GM12892 (cell line): ENCODE data around the gene SMYD3.

Experiments used
- DNase-seq: peaks from one replicate; pipeline ENCODE4 v3.0.0; 2011; ENCODE audit not compliant: insufficient read length
- FAIRE-seq: peaks from 2 replicates; lab custom pipeline; 2011; peaks lifted over from hg19 to GRCh38; lab: Jason Lieb, UNC
- POLR2A ChIP-seq: IDR thresholded peaks from 2 replicates; pipeline ENCODE4 v1.6.1; 2011; ENCODE audit warnings: low read depth, low read length, control low read depth
- POLR2AphosphoS5 ChIP-seq: IDR thresholded peaks from 2 replicates; pipeline ENCODE4 v1.6.1; 2011; ENCODE audit warnings: low read depth, low read length, control low read depth
- TAF1 ChIP-seq: IDR thresholded peaks from 2 replicates; pipeline ENCODE4 v1.6.1; 2011; ENCODE audit warnings: low read depth, mild to moderate bottlenecking, control low read depth, low read length, borderline replicate concordance

The SMYD3 gene

DNA sequence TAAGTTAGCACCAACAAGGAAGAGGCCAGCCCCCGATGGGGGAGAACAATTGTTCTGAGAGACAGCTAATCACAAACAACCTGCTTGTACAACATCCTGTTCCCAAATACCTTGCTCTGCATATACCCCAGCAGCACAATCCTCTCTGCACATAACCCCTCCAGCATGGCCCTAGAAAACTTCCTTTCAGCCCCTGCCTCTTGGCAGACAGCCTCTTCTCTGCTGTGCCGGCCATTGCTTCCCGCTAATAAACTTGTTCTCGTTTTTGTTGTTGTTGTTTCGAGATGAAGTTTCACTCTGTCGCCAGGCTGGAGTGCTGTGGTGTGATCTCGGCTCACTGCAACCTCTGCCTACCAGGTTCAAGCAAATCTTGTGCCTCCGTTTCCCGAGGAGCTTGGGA, 392.7 kb downstream of the SMYD3 start:
- TF ChIP-seq TAF1 (no peak), POLR2AphosphoS5 (no peak), POLR2A (no peak)
- FAIRE-seq (no peak), DNase-seq (no peak)

- no peak for DNase-seq
- no peak for FAIRE-seq
- no peak for TF ChIP-seq TAF1
- TF ChIP-seq POLR2A = no peak
- TF ChIP-seq POLR2AphosphoS5 = no peak
Measured at GRCh38 chr1:246113555-246114095, 393.5 kb downstream of the SMYD3 start.

DNA sequence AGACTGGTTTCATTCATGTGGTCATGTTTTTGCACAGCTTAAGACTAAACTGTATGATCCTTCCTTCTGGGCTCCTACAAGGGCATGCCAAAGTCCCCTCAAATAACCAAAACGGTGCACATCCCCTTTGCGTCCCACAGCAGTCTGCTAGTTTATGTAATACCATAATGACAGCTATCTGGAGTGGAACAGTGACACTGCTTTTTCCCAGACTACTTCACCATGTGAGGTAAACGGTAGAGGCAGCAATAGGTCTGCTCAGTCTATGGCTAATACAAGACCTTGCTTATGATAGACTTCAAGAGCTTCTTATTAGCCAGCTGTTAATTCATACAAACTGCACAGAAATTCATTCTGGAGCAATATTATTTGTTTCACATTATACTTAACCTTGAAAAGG, 395.5 kb downstream of the SMYD3 start:
- no peak for TF ChIP-seq TAF1
- DNase-seq (no peak), FAIRE-seq (no peak)

DNA sequence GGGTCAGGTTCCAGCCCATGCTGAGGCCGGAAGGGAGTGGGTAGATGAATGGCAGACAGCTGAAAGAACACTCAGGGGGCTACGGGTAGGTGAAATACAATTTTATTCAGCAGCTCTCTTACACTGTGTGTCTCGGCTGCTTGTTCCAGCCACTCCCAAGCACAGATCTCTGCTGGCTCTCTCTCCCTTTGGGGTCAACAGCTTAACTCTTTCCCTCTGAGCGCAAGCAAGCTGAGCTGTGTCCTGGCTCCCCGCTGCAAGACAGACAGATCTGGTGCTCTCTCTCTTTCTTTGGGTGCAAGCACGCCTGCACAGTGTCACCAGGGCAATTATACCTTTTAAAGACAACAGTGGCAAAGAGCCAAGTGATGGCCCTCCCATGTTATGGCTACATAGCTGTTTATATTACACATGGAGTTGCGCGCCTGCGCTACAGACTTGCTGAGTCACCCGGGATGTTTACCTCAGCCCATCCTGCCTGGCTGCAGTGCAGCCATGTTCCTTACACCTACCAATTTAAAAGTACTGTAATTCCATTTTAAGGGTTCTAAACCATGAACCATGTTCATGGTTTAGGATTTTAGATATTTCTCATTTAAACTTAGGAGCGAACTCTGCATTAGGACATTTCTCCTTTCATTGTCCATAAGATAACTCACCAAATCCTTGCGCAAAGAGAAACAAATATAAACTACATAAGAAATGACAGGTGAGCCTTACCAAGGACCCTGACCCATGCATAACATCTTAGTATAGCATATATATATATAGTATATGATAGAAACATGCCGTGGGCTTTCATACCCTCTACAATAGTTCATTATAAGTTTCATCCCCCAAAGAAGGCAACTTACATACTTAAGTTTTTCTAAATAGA, 396.5 kb downstream of the SMYD3 start:
- DNase-seq (no peak), FAIRE-seq (no peak)
- no peak for TF ChIP-seq POLR2A
- no peak for TF ChIP-seq POLR2AphosphoS5
- TF ChIP-seq TAF1 = no peak

DNA sequence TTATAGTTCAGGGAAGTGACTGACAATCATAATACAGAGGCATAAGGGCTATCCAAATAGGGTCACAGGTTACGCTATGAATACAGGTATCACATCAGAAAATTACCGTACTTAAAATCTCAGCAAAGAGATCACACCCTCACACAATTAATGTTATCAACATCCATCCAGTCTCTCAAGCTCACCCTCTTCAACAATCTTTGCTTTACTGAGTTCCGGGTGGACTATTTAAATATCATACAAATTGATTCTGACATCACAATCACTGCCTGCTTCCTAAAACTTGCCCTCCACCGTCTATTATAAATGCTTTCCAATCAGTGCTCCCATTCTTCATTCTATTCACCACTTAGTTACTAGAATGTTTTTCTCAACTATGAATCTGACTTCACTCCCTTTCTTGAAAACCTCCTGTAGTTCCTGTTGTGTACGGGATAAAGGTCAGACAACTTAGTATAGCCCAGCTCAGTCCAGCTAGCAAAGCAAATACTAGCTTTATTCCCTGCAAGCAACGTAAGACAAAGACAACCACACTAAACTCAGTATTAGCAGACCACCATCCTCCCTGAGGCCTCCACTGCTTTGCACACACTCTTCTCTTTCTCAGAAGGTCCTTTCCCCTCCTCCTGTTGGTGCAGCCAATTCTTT, 398.7 kb downstream of the SMYD3 start:
- FAIRE-seq = no peak
- DNase-seq = no peak
- TF ChIP-seq POLR2A (no peak), TAF1 (no peak), POLR2AphosphoS5 (no peak)

DNA sequence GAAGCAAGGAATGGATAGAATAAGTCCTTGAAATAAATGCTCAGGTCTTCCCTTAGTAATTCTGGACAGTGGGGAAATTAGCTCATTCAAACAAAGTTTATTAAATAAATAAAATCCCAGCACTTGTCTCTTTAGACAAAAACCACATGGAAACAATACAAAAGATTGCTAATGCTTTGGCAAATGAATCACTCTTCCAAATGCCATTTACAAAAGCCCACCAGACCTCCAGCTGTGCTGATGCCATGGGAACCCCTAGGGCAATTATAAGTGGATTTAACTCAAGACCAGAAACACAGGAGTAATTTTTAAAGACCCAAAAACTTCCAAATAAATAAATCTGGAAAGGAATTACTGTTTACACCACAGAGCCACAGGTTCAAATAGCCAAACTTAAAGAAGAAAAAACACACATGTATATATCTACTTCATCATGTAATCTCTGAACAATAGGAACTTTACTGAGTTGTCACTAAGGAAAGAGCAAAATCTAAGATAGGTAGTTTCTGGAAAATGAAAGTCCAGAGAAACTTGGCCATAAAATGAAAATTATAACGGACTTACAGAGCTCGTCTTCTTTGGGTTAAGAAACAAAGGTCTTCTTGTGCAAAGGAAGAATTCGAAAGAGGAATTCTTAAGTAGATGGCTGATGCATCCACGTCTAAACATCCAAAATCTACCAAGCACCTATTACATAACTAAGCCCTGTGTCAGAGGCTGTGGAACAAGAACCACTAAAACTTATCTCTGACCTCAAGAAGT, 399.4 kb downstream of the SMYD3 start:
- FAIRE-seq = no peak
- DNase-seq = no peak
- TF ChIP-seq POLR2A = no peak
- TF ChIP-seq TAF1 = no peak
- TF ChIP-seq POLR2AphosphoS5 = no peak

- TF ChIP-seq POLR2AphosphoS5 (no peak), TAF1 (no peak), POLR2A (no peak)
- DNase-seq (no peak), FAIRE-seq (no peak)
Measured at GRCh38 chr1:246106342-246106763, 400.7 kb downstream of the SMYD3 start.

GRCh38 chr1:246104927-246105326, 402.2 kb downstream of the SMYD3 start:
- FAIRE-seq = no peak
- no peak for DNase-seq

GRCh38 chr1:246099570-246099969, 407.5 kb downstream of the SMYD3 start:
- DNase-seq = no peak
- TF ChIP-seq TAF1 = no peak
- FAIRE-seq = no peak

More at GRCh38 chr1:246104927-246105326, 402.2 kb downstream of the SMYD3 start:
- no peak for TF ChIP-seq POLR2AphosphoS5
- no peak for TF ChIP-seq POLR2A
- TF ChIP-seq TAF1 = no peak

DNA sequence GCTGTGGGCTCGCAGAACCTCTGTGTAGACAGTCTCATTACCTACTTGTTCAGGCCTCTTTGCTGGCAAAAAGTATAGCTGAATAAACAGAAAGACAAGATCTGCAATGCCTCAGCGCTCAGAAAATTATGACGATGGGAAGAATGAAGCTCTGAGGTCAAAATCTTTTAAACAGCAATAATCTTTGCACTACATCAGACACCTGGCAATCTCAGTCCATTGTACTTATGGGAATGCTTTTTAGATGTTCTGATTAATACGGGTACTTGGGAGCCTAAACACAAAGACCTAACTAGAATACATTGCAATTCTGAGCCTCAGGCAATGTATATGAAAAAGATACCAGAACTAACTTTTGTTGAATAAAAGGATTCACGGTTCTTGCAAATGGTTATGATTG, 410.7 kb downstream of the SMYD3 start:
- DNase-seq (no peak), FAIRE-seq (no peak)
- TF ChIP-seq POLR2A (no peak), POLR2AphosphoS5 (no peak), TAF1 (no peak)

DNA sequence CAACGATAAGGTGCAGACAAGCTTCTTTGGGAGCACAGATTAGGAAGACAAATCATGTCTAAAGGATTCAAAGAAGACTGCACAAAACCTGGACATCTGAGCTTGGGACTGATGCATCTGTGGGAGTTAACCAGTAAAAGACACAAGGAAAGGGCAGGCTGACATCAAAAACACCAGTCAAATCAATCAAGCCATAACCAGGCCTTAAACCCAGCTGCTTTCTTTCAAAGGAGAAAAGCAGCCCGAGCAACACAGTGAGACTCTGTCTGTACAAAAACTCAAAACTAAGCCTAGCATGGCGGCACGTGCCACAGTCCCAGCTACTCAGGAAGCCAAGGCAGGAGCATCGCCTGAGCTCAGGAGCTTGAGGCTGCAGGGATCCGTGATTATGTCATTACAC, 411.6 kb downstream of the SMYD3 start:
- TF ChIP-seq POLR2AphosphoS5 (no peak), TAF1 (no peak), POLR2A (no peak)

DNA sequence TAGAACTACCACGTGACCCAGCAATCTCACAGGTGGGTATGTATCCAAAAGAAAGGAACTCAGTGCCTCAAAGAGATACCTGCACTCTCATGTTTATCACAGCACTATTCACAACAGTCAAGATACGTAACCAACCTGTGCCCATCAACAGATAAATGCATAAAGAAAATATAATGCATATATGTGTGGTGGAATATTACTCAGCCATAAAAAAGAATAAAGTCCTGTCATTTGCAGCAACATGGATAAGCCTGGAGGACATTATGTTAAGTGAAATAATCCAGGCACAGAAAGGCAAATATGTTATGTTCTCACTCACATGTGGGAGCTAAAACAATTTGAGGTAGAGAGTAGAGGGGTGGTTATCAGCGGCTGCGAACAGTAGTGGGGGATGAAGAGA, 413.8 kb downstream of the SMYD3 start:
- FAIRE-seq = no peak
- no peak for TF ChIP-seq POLR2AphosphoS5
- TF ChIP-seq POLR2A = no peak
- no peak for TF ChIP-seq TAF1

More for the DNA sequence above, 411.6 kb downstream of the SMYD3 start:
- no peak for DNase-seq
- no peak for FAIRE-seq

More for the DNA sequence above, 413.8 kb downstream of the SMYD3 start:
- no peak for DNase-seq
